Sigmoid colon (tissue), 4 donors: Measurements from ENCODE around the gene UBN2.

Experiments used
- POLR2A ChIP-seq, 2 donors: fragments of 450-650 bp; IDR thresholded peaks; one replicate each; pipeline ENCODE4 v1.6.1; 2016; ENCODE audit warnings: antibody characterized with exemption in 2 of 2, mild to moderate bottlenecking in 2 of 2, moderate library complexity in 2 of 2
- POLR2AphosphoS5 ChIP-seq, 4 donors: sonication (generic); formaldehyde crosslinking; IDR thresholded peaks; one replicate each; pipeline ENCODE4 v1.6.1; 2017; ENCODE audit warnings: antibody characterized with exemption in 4 of 4
- TF ChIP-seq, protein P1 (sequence below), 4 experiments: fragments of 450-650 bp in 3 of 4; fragments of 200-600 bp in 1 of 4; IDR thresholded peaks; one replicate each; pipeline ENCODE4 v1.5.1; 2016 to 2019; ENCODE audit warnings: antibody characterized with exemption in 4 of 4, mild to moderate bottlenecking in 3 of 4, moderate library complexity in 2 of 4

GRCh38 chr7:139341776-139342226 lies 110.8 kb downstream of the UBN2 start:
- TF ChIP-seq POLR2A (IDR thresholded peaks at IDR 0.05) (peak in 1 of 2 donors; percentile 54), POLR2AphosphoS5 (IDR thresholded peaks at IDR 0.05) (no peak)
- TF ChIP-seq, protein P1, sequence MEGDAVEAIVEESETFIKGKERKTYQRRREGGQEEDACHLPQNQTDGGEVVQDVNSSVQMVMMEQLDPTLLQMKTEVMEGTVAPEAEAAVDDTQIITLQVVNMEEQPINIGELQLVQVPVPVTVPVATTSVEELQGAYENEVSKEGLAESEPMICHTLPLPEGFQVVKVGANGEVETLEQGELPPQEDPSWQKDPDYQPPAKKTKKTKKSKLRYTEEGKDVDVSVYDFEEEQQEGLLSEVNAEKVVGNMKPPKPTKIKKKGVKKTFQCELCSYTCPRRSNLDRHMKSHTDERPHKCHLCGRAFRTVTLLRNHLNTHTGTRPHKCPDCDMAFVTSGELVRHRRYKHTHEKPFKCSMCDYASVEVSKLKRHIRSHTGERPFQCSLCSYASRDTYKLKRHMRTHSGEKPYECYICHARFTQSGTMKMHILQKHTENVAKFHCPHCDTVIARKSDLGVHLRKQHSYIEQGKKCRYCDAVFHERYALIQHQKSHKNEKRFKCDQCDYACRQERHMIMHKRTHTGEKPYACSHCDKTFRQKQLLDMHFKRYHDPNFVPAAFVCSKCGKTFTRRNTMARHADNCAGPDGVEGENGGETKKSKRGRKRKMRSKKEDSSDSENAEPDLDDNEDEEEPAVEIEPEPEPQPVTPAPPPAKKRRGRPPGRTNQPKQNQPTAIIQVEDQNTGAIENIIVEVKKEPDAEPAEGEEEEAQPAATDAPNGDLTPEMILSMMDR (IDR thresholded peaks at IDR 0.05) = no peak
